K562 (cell line): ENCODE results near the gene FAM219B. TPM values are rescaled to one million over a fixed set of nuclear protein-coding genes. Genes with fewer than 3 reads are reported as not detected.

ENCODE experiments used
- ATAC-seq: fragments of 200-7000 bp; cut with Tn5 transposase; 3 replicates; pipeline ENCODE4 v1.9.1; 2020; ENCODE audit warnings: moderate library complexity
- BruUV-seq: library from RNA; stranded (reverse); fragments of 400-500 nt; replicated peaks from 2 replicates; lab custom pipeline; 2021; lab: Mats Ljungman, UMichigan
- CTCF ChIA-PET: fragments of 300-600 bp; formaldehyde crosslinking; extraction: SDS; loops from one replicate; lab custom pipeline; 2021; ENCODE audit warnings: low intra/inter-chr PET ratio; lab: Yijun Ruan, JAX
- POLR2A ChIA-PET: fragments of 300-600, 350-650 bp; sonication (Branson Sonifier 250); formaldehyde crosslinking; extraction: SDS; loops from one replicate; lab custom pipeline; 2021; ENCODE audit warnings: antibody characterized with exemption, inconsistent platforms; lab: Yijun Ruan, JAX
- DNase-seq, 4 experiments: peaks; one replicate each; pipeline versions ENCODE4 v3.0.0 to v3.0.0-alpha.2; 2011 to 2018; ENCODE audit warnings: low spot score in 3 of 4, mixed read lengths in 3 of 4; ENCODE audit errors: extremely low read depth in 1 of 4
- FAIRE-seq: peaks from 2 replicates; lab custom pipeline; 2011; peaks lifted over from hg19 to GRCh38; lab: Jason Lieb, UNC
- H2AFZ ChIP-seq: 2 replicates; pipeline ENCODE4 v1.6.0; 2011; ENCODE audit warnings: low read depth, low read length, control low read depth, inconsistent platforms
- H3K27ac ChIP-seq: fragments of 200-600 bp; 3 replicates; pipeline ENCODE4 v1.8.0; 2011; ENCODE audit warnings: low read depth, mild to moderate bottlenecking, control low read depth, inconsistent platforms, low read length, moderate library complexity, mixed read lengths; ENCODE audit errors: extremely low read depth
- H3K27me3 ChIP-seq, 2 experiments: fragments of 300-600 bp in 1 of 2; 2 replicates in 1 of 2; 3 replicates in 1 of 2; pipeline versions ENCODE4 v1.6.0 to v1.8.0; 2011; ENCODE audit warnings: inconsistent platforms in 2 of 2, low read length in 2 of 2, mild to moderate bottlenecking in 1 of 2, mixed read lengths in 1 of 2, moderate library complexity in 1 of 2; ENCODE audit not compliant: control insufficient read depth in 2 of 2, insufficient read depth in 2 of 2
- H3K36me3 ChIP-seq: fragments of 300-600 bp; 3 replicates; pipeline ENCODE4 v1.8.0; 2011; ENCODE audit warnings: mild to moderate bottlenecking, low read length, inconsistent platforms; ENCODE audit not compliant: control insufficient read depth, insufficient read depth
- H3K4me1 ChIP-seq, 2 experiments: fragments of 200-600 bp in 1 of 2; replicated peaks in 1 of 2; 2 replicates in 1 of 2; 3 replicates in 1 of 2; pipeline versions ENCODE4 v1.5.1 to v1.8.0; 2011; ENCODE audit warnings: inconsistent platforms in 2 of 2, low read length in 2 of 2, mild to moderate bottlenecking in 1 of 2, mixed read lengths in 1 of 2, moderate library complexity in 1 of 2; ENCODE audit not compliant: control insufficient read depth in 2 of 2, insufficient read depth in 2 of 2
- H3K4me2 ChIP-seq: 2 replicates; pipeline ENCODE4 v1.6.1; 2011; ENCODE audit warnings: low read length, control low read depth, inconsistent platforms, mixed read lengths; ENCODE audit not compliant: insufficient read depth
- H3K4me3 ChIP-seq: fragments of 200-600 bp; sonication (generic), shearing (Covaris generic); 2 replicates; pipeline ENCODE4 v1.5.1; 2016; ENCODE audit warnings: control low read depth, inconsistent platforms
- H3K79me2 ChIP-seq: fragments of 200-600 bp; 3 replicates; pipeline ENCODE4 v1.8.0; 2011; ENCODE audit warnings: low read length, inconsistent platforms; ENCODE audit not compliant: control insufficient read depth, insufficient read depth
- H3K9ac ChIP-seq, 2 experiments: 2 replicates each; pipeline versions ENCODE4 v1.6.0 to v1.6.1; 2011; ENCODE audit warnings: low read depth in 2 of 2, low read length in 2 of 2, control low read depth in 1 of 2, inconsistent platforms in 1 of 2, mild to moderate bottlenecking in 1 of 2, mixed read lengths in 1 of 2; ENCODE audit not compliant: insufficient read depth in 1 of 2
- H3K9me1 ChIP-seq: one replicate; pipeline ENCODE4 v1.6.0; 2011; ENCODE audit warnings: inconsistent platforms, mild to moderate bottlenecking, low read length, moderate library complexity; ENCODE audit not compliant: control insufficient read depth, insufficient read depth
- H3K9me3 ChIP-seq: replicated peaks from 2 replicates; pipeline ENCODE4 v1.5.1; 2011; ENCODE audit warnings: low read depth, low read length, inconsistent platforms; ENCODE audit not compliant: control insufficient read depth, insufficient read depth
- H4K20me1 ChIP-seq: replicated peaks from 2 replicates; pipeline ENCODE4 v1.6.1; 2011; ENCODE audit warnings: low read length, inconsistent platforms, mixed read lengths; ENCODE audit not compliant: control insufficient read depth, insufficient read depth
- BCOR ChIP-seq: fragments of 450-650 bp; IDR thresholded peaks from 2 replicates; pipeline ENCODE4 v1.6.1; 2016
- CEBPZ ChIP-seq: fragments of 150-350 bp; IDR thresholded peaks from 2 replicates; pipeline ENCODE4 v1.6.1; 2014; ENCODE audit warnings: low read depth, mild to moderate bottlenecking, low read length, borderline replicate concordance
- CGGBP1 ChIP-seq: fragments of 250-450 bp; sonication (Bioruptor Pico); IDR thresholded peaks from 2 replicates; pipeline ENCODE4 v1.9.0; 2021; ENCODE audit warnings: mild to moderate bottlenecking
- ETS1 ChIP-seq: conservative IDR thresholded peaks from 2 replicates; pipeline ENCODE4 v1.6.1; 2011; ENCODE audit warnings: low read depth, mild to moderate bottlenecking, low read length; ENCODE audit not compliant: control insufficient read depth
- KAT2B ChIP-seq: IDR thresholded peaks from one replicate; pipeline ENCODE4 v1.6.1; 2012; ENCODE audit warnings: low read depth, mild to moderate bottlenecking, control low read depth, inconsistent platforms, low read length, moderate library complexity
- MBD1 ChIP-seq: fragments of 250-450 bp; sonication (Bioruptor Pico); IDR thresholded peaks from 2 replicates; pipeline ENCODE4 v1.8.0; 2022; ENCODE audit warnings: inconsistent platforms
- MCM3 ChIP-seq: fragments of 450-650 bp; IDR thresholded peaks from 2 replicates; pipeline ENCODE4 v1.6.1; 2016
- MEF2A ChIP-seq: IDR thresholded peaks from 2 replicates; pipeline ENCODE4 v1.6.1; 2011; ENCODE audit warnings: low read depth, mild to moderate bottlenecking, low read length, moderate library complexity; ENCODE audit not compliant: control insufficient read depth
- PHTF2 ChIP-seq: fragments of 250-450 bp; sonication (Bioruptor Pico); IDR thresholded peaks from 2 replicates; pipeline ENCODE4 v1.5.0; 2021; ENCODE audit warnings: mild to moderate bottlenecking
- PRPF4 ChIP-seq: fragments of 200-400 bp; formaldehyde crosslinking; IDR thresholded peaks from one replicate; pipeline ENCODE4 v1.6.1; 2017; ENCODE audit warnings: low read length, low read depth, mild to moderate bottlenecking; ENCODE audit not compliant: insufficient read depth, poor library complexity, severe bottlenecking
- PYGO2 ChIP-seq: fragments of 450-650 bp; IDR thresholded peaks from 2 replicates; pipeline ENCODE4 v1.6.1; 2016; ENCODE audit warnings: mild to moderate bottlenecking, missing genetic modification characterization, moderate library complexity, missing compliant biosample characterization
- TARDBP ChIP-seq: fragments of 450-650 bp; IDR thresholded peaks from 2 replicates; pipeline ENCODE4 v1.6.1; 2016
- TOE1 ChIP-seq, 2 experiments: fragments of 450-650 bp in 1 of 2; sonication (generic) in 1 of 2; formaldehyde crosslinking in 1 of 2; IDR thresholded peaks; 2 replicates each; pipeline versions ENCODE4 v1.7.1 to v1.8.0; 2016 to 2022; ENCODE audit warnings: borderline replicate concordance in 2 of 2, mild to moderate bottlenecking in 2 of 2, antibody characterized with exemption in 1 of 2, inconsistent platforms in 1 of 2, low read depth in 1 of 2, missing genetic modification reagents in 1 of 2, moderate library complexity in 1 of 2
- ZBTB8A ChIP-seq: fragments of 450-650 bp; IDR thresholded peaks from 2 replicates; pipeline ENCODE4 v1.6.1; 2018; ENCODE audit warnings: mild to moderate bottlenecking, moderate library complexity; ENCODE audit not compliant: partially characterized antibody
- ZC3H4 ChIP-seq: sonication (generic); formaldehyde crosslinking; IDR thresholded peaks from 2 replicates; pipeline ENCODE4 v1.9.0; 2021; ENCODE audit warnings: missing genetic modification reagents, borderline replicate concordance
- ZNF232 ChIP-seq: sonication (generic); formaldehyde crosslinking; IDR thresholded peaks from 2 replicates; pipeline ENCODE4 v1.8.0; 2022; ENCODE audit warnings: mild to moderate bottlenecking, missing genetic modification reagents
- ZNF785 ChIP-seq: fragments of 250-450 bp; sonication (Bioruptor Pico); IDR thresholded peaks from 2 replicates; pipeline ENCODE4 v1.4.0; 2020; ENCODE audit warnings: mild to moderate bottlenecking
- WGBS: fragments of 100-300 bp; shearing (Covaris generic); methylation state at CpG from one replicate; pipeline ENCODE4 v1.1.6; 2016; ENCODE audit warnings: low coverage, mixed read lengths; ENCODE audit not compliant: insufficient coverage; ENCODE audit errors: missing lambda C conversion rate; 5-methylcytosine and 5-hydroxymethylcytosine counted together
- in situ Hi-C: fragments of 300-500 bp; cut with MboI; formaldehyde crosslinking; loops from 4 replicates; pipeline ENCODE4 v1.15.0; 2018; ENCODE audit warnings: inconsistent platforms, mixed read lengths
- intact Hi-C: fragments of 100-400 bp; cut with micrococcal nuclease; formaldehyde crosslinking; loops from 2 replicates; pipeline ENCODE4 v1.14.2; 2022
- polyA plus RNA-seq, 8 experiments: library from polyadenylated mRNA; depleted of rRNA in 4 of 8; stranded (reverse) in 5 of 8; unstranded in 3 of 8; fragments of >200 nt; fragmentation: Nextera tagmentation in 2 of 8; fragmentation: Illumina TruSeq in 1 of 8; extraction: Ambion mirVana in 2 of 8; extraction: Trizol in 1 of 8; gene quantifications; 2 replicates each; pipeline versions ENCODE4 v1.2.1 to v1.2.3, GENCODE V29; 2011 to 2014; ENCODE audit warnings: inconsistent platforms in 1 of 8, missing spikeins in 1 of 8
- total RNA-seq, 7 experiments: library from RNA; depleted of rRNA in 6 of 7; stranded (reverse); fragments of >200 nt in 6 of 7; fragmentation: Illumina TruSeq in 2 of 7; extraction: Trizol in 2 of 7; gene quantifications; 2 replicates each; pipeline versions ENCODE4 v1.2.1 to v1.2.3, GENCODE V29; 2011 to 2021; ENCODE audit warnings: low replicate concordance in 1 of 7

Gene FAM219B
- total and polyA plus RNA-seq, 9 of the 15 experiments (the other 6 are each of a cell fraction or from before 2014, with no cell fraction given), result 6.8 to 50.4 (median 29.4) TPM

GRCh38 chr15:74908635-74909034 is 2.0 kb upstream of the FAM219B start:
- FAIRE-seq, result no peak
- no peak for ATAC-seq
- H3K9ac ChIP-seq, result no peak overlapping the region
- TF ChIP-seq ZBTB8A (no peak), ZNF232 (CRISPR knock-in tag) (no peak), MEF2A (no peak), MBD1 (CRISPR knock-in tag) (no peak), PRPF4 (no peak), MCM3 (no peak), CEBPZ (no peak), ZC3H4 (CRISPR knock-in tag) (no peak), PHTF2 (CRISPR knock-in tag) (no peak), TOE1 (IDR thresholded peaks at IDR 0.05; ENCODE audit: borderline replicate concordance) (no peak), TOE1 (CRISPR knock-in tag; IDR thresholded peaks at IDR 0.05; ENCODE audit: borderline replicate concordance, low read depth) (no peak), ETS1 (no peak), TARDBP (no peak), BCOR (no peak), CGGBP1 (no peak), ZNF785 (CRISPR knock-in tag) (no peak), PYGO2 (tag) (no peak), KAT2B (no peak)

More at GRCh38 chr15:74908635-74909034, 2.0 kb upstream of the FAM219B start:
- Histone ChIP-seq H3K4me3 (no peak overlapping the region), H4K20me1 (no peaks in the 10 kb centered on the region), H3K9me1 (no peaks in the 10 kb centered on the region), H3K79me2 (peaks cover 23% of the 10 kb centered on the region), H3K27ac (no peak overlapping the region), H3K4me2 (no peak overlapping the region), H3K4me1 (peaks cover 11 to 14% of the 10 kb centered on the region in 2 experiments; a peak in 4 of 5 replicates), H3K27me3 (no peaks in the 10 kb centered on the region), H2AFZ (no peak overlapping the region), H3K9me3 (no peaks in the 10 kb centered on the region), H3K36me3 (peaks cover 36% of the 10 kb centered on the region)
- CTCF ChIA-PET, result no interaction called here
- 71% methylated on average over 4 of the region's 4 CpGs for WGBS
- intact Hi-C loops (loop anchor here (5.0 kb wide), 1 partner anchor 79 kb away; no protein-coding TSS in a partner anchor), in situ Hi-C loops (no loop called here)
- no peak for DNase-seq
- no TSS peak for BruUV-seq
- POLR2A ChIA-PET, result interaction anchor here (0.6 to 3.8 kb wide), 5 partner anchors 9 to 311 kb away, joined by 3 to 29 read pairs (median 3); no protein-coding TSS in a partner anchor
